SU-DHL-6 (cell line): Measurements from ENCODE around the gene AKAP8.

Experiments used
- H2AFZ ChIP-seq: fragments of 200-600 bp; sonication (generic); 2 replicates; pipeline ENCODE4 v1.6.1; 2014; ENCODE audit warnings: low read depth, mild to moderate bottlenecking, moderate library complexity, mixed read lengths, antibody characterized with exemption, low read length; ENCODE audit not compliant: severe bottlenecking
- H3F3A ChIP-seq: fragments of 200-600 bp; shearing (Covaris generic); 2 replicates; pipeline ENCODE4 v1.6.0; 2016; ENCODE audit warnings: antibody characterized with exemption, mild to moderate bottlenecking; ENCODE audit not compliant: insufficient read depth
- H3K27ac ChIP-seq: fragments of 200-600 bp; sonication (generic); 2 replicates; pipeline ENCODE4 v1.5.1; 2016; ENCODE audit warnings: low read depth, mild to moderate bottlenecking, low read length, moderate library complexity, mixed read lengths
- H3K27me3 ChIP-seq: fragments of 200-600 bp; sonication (generic), shearing (Covaris generic); 2 replicates; pipeline ENCODE4 v1.6.0; 2014; ENCODE audit warnings: mild to moderate bottlenecking, low read length
- H3K36me3 ChIP-seq: fragments of 200-600 bp; sonication (generic); 2 replicates; pipeline ENCODE4 v1.6.1; 2014; ENCODE audit warnings: mild to moderate bottlenecking, low read length, mixed read lengths
- H3K4me2 ChIP-seq: fragments of 300-600, 200-600 bp; shearing (Covaris generic), sonication (generic); 2 replicates; pipeline ENCODE4 v1.6.0; 2014; ENCODE audit warnings: low read length, low read depth, mild to moderate bottlenecking; ENCODE audit not compliant: poor library complexity, severe bottlenecking
- H3K4me3 ChIP-seq: fragments of 200-600 bp; sonication (generic); 2 replicates; pipeline ENCODE4 v1.5.1; 2014; ENCODE audit warnings: antibody characterized with exemption, low read length, mild to moderate bottlenecking, mixed read lengths; ENCODE audit not compliant: insufficient read depth, poor library complexity, severe bottlenecking
- H3K79me2 ChIP-seq: fragments of 200-600 bp; sonication (generic); 2 replicates; pipeline ENCODE4 v1.6.1; 2014; ENCODE audit warnings: mild to moderate bottlenecking, low read length, moderate library complexity; ENCODE audit not compliant: insufficient read depth
- H3K9ac ChIP-seq: fragments of 200-600 bp; sonication (generic); 2 replicates; pipeline ENCODE4 v1.7.0; 2014; ENCODE audit warnings: mild to moderate bottlenecking, low read length
- H3K9me2 ChIP-seq: fragments of 200-600 bp; sonication (generic); replicated peaks from 2 replicates; pipeline ENCODE4 v1.6.1; 2014; ENCODE audit warnings: low read length; ENCODE audit not compliant: insufficient read depth
- H3K9me3 ChIP-seq: fragments of 200-600 bp; sonication (generic); 2 replicates; pipeline ENCODE4 v1.6.1; 2014; ENCODE audit warnings: low read length, mixed read lengths; ENCODE audit not compliant: insufficient read depth
- H4K20me1 ChIP-seq: fragments of 200-600 bp; sonication (generic); 2 replicates; pipeline ENCODE4 v1.6.1; 2014; ENCODE audit warnings: low read depth, mild to moderate bottlenecking, antibody characterized with exemption, low read length, moderate library complexity, mixed read lengths
- CTCF ChIP-seq: fragments of 200-600 bp; sonication (generic); IDR thresholded peaks from one replicate; pipeline ENCODE4 v1.5.1; 2017; ENCODE audit warnings: antibody characterized with exemption, mild to moderate bottlenecking, low read length, moderate library complexity; ENCODE audit not compliant: insufficient read depth, poor library complexity, severe bottlenecking
- EZH2phosphoT487 ChIP-seq: fragments of 200-600 bp; sonication (generic), shearing (Covaris generic); conservative IDR thresholded peaks from 2 replicates; pipeline ENCODE4 v1.6.1; 2018; ENCODE audit warnings: mild to moderate bottlenecking, antibody characterized with exemption, low read length, moderate library complexity, mixed read lengths

The AKAP8 gene

GRCh38 chr19:15390814-15391213 is 11.2 kb upstream of the AKAP8 start:
- H2AFZ ChIP-seq, result no peak overlapping the region
- no peaks in the 10 kb centered on the region for H3K27me3 ChIP-seq
- no peak overlapping the region for H3K4me3 ChIP-seq
- peaks cover 42% of the 10 kb centered on the region; the same call in 1 of the 2 replicates for H3K79me2 ChIP-seq
- no peaks in the 10 kb centered on the region for H3K9me3 ChIP-seq
- H3K4me2 ChIP-seq, result no peak overlapping the region
- peaks cover 5% of the 10 kb centered on the region; the same call in 1 of the 2 replicates for H3F3A ChIP-seq
- no peak overlapping the region for H3K27ac ChIP-seq
- TF ChIP-seq EZH2phosphoT487 (no peak), CTCF (no peak)
- H3K9me2 ChIP-seq, result no peaks in the 10 kb centered on the region
- H3K36me3 ChIP-seq, result peaks cover 7% of the 10 kb centered on the region; the same call in 1 of the 2 replicates
- no peak overlapping the region for H3K9ac ChIP-seq
- H4K20me1 ChIP-seq, result no peaks in the 10 kb centered on the region

GRCh38 chr19:15381864-15382263 is 2.3 kb upstream of the AKAP8 start:
- H3K9me2 ChIP-seq, result no peaks in the 10 kb centered on the region
- H3K9me3 ChIP-seq, result no peaks in the 10 kb centered on the region
- H3K4me3 ChIP-seq, result no peak overlapping the region
- peaks cover 4% of the 10 kb centered on the region; the same call in 1 of the 2 replicates for H4K20me1 ChIP-seq
- H3K9ac ChIP-seq, result no peak overlapping the region
- no peak overlapping the region for H2AFZ ChIP-seq
- peaks cover 29% of the 10 kb centered on the region for H3K79me2 ChIP-seq
- no peak for TF ChIP-seq EZH2phosphoT487
- TF ChIP-seq CTCF, result no peak
- H3K27me3 ChIP-seq, result no peaks in the 10 kb centered on the region
- peak overlapping the region; percentile 58; the same call in 1 of the 2 replicates for H3K27ac ChIP-seq
- H3K36me3 ChIP-seq, result no peaks in the 10 kb centered on the region
- peaks cover 31% of the 10 kb centered on the region for H3F3A ChIP-seq
- no peak overlapping the region for H3K4me2 ChIP-seq

GRCh38 chr19:15381429-15381828 is 1.8 kb upstream of the AKAP8 start:
- Histone ChIP-seq H3K27me3 (no peaks in the 10 kb centered on the region), H3K27ac (peak overlapping the region; percentile 58; the same call in 1 of the 2 replicates), H3K9me2 (no peaks in the 10 kb centered on the region), H2AFZ (no peak overlapping the region), H3K36me3 (no peaks in the 10 kb centered on the region), H3K9ac (no peak overlapping the region), H3F3A (peaks cover 31% of the 10 kb centered on the region), H3K9me3 (no peaks in the 10 kb centered on the region), H3K4me3 (no peak overlapping the region), H4K20me1 (peaks cover 4% of the 10 kb centered on the region; the same call in 1 of the 2 replicates), H3K79me2 (peaks cover 32% of the 10 kb centered on the region), H3K4me2 (peak overlapping the region; percentile 58)
- TF ChIP-seq CTCF (no peak), EZH2phosphoT487 (no peak)
